Activated CD8-positive, alpha-beta memory T cell treated with anti-CD3 and anti-CD28 coated beads, Interleukin-2, amount 10 ng/mL, durations not matched to agents 7 days and 5 days (primary cell): ENCODE data around the gene ZMYND8. TPM values are rescaled to one million over a fixed set of nuclear protein-coding genes. Genes with fewer than 3 reads are reported as not detected.
"Not testable (repeated sequence)": the region's sequence is repeated elsewhere in the genome, so short reads cannot be mapped to it uniquely, and the experiment has no call there.

Source experiments
- ATAC-seq: fragments of 150-1000 bp; cut with Tn5 transposase; one replicate; pipeline ENCODE4 v1.10.0; 2021; ENCODE audit warnings: moderate library complexity
- CTCF ChIA-PET: fragments of 350-600 bp; sonication (Branson Sonifier 250); formaldehyde crosslinking; loops from one replicate; lab custom pipeline; 2021; ENCODE audit warnings: antibody characterized with exemption; lab: Charles Lee
- DNase-seq: peaks from one replicate; pipeline ENCODE4 v3.0.0-alpha.2; 2020
- H3K27ac Mint-ChIP-seq: one replicate; pipeline ENCODE4 v1.8.0; 2021; ENCODE audit warnings: mild to moderate bottlenecking, mixed read lengths
- H3K27me3 Mint-ChIP-seq: one replicate; pipeline ENCODE4 v1.8.0; 2021; ENCODE audit warnings: mixed read lengths
- H3K36me3 Mint-ChIP-seq: one replicate; pipeline ENCODE4 v1.8.0; 2021; ENCODE audit warnings: mild to moderate bottlenecking, mixed read lengths
- H3K4me1 Mint-ChIP-seq: one replicate; pipeline ENCODE4 v1.8.0; 2021; ENCODE audit warnings: mixed read lengths
- H3K4me3 Mint-ChIP-seq: one replicate; pipeline ENCODE4 v1.8.0; 2021; ENCODE audit warnings: mild to moderate bottlenecking, moderate library complexity, mixed read lengths
- H3K9me3 Mint-ChIP-seq: one replicate; pipeline ENCODE4 v1.8.0; 2022; ENCODE audit warnings: low read depth, mixed read lengths
- total RNA-seq, 2 experiments: library from RNA; stranded (reverse); gene quantifications; one replicate each; pipeline ENCODE4 v1.2.3, GENCODE V29; 2021

Gene ZMYND8
- total RNA-seq, 2 experiments from 2014 or later = 39.4 to 45.2 TPM

DNA sequence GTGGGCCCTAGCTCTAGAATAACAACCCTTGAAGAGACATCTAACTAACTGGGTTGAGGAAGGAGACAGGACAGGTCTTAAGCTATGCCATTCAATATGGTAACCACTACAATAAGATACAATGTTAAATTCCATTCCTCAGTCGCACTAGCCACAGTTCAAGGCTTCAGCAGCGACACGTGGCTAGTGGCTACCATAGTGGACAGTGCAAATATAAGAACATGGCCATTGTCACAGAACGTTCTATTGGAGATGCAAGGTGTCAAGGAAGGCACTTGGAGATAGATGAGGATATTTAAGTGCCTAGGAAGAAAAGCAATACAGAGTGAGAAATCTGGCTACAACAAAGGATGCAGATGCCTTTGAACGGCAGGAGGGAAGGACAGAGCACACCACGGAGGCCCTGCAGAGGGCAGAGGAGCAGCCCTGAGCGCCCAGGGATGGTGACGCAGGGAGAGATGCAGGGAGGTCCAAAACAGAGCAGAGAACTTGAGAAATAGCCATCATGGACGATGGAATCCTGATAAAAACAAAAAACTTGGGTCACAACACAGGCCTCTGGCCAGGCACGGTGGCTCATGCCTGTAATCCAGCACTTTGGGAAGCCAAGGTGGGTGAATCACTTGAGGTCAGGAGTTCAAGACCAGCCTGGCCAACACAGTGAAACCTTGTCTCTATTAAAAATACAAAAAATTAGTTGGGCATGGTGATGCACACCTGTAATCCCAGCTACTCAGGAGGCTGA, 140.7 kb downstream of the ZMYND8 start:
- H3K9me3 Mint-ChIP-seq = no peaks in the 10 kb centered on the region
- no peak overlapping the region for H3K4me3 Mint-ChIP-seq
- H3K36me3 Mint-ChIP-seq = peaks cover 33% of the 10 kb centered on the region
- no peaks in the 10 kb centered on the region for H3K27me3 Mint-ChIP-seq
- CTCF ChIA-PET = interaction anchor here (4.7 kb wide), 1 partner anchor 168 kb away, joined by 24 read pairs; no protein-coding TSS in a partner anchor
- no peak for ATAC-seq
- H3K27ac Mint-ChIP-seq = no peak overlapping the region
- DNase-seq = no peak
- H3K4me1 Mint-ChIP-seq = no peaks in the 10 kb centered on the region

DNA sequence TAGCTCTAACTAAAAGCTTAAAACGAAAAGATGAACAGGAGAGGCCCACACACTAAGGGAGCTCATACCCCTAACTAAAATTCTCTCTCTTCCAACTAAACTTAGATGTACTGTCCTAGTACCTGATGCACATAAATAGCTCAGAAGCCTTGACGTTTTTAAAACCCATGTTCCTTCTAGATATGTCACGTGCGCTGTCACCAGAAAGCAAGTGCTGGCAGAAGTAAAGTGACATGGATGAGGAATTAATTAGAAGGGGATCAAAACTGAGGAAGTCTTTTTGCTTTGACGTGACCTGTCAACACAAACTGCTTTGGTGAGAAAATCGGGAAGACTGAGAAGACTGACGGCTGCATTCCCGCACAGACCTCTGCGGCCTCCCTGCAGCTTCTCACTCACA, 142.5 kb downstream of the ZMYND8 start:
- no peaks in the 10 kb centered on the region for H3K4me1 Mint-ChIP-seq
- no peak for DNase-seq
- ATAC-seq = no peak
- no peaks in the 10 kb centered on the region for H3K27me3 Mint-ChIP-seq
- H3K27ac Mint-ChIP-seq = no peak overlapping the region
- H3K9me3 Mint-ChIP-seq = no peaks in the 10 kb centered on the region
- no peak overlapping the region for H3K4me3 Mint-ChIP-seq
- CTCF ChIA-PET = interaction anchor here (1.2 to 4.7 kb wide), 4 partner anchors 18 to 450 kb away, joined by 3 to 24 read pairs (median 8); no protein-coding TSS in a partner anchor
- peaks cover 26% of the 10 kb centered on the region for H3K36me3 Mint-ChIP-seq

DNA sequence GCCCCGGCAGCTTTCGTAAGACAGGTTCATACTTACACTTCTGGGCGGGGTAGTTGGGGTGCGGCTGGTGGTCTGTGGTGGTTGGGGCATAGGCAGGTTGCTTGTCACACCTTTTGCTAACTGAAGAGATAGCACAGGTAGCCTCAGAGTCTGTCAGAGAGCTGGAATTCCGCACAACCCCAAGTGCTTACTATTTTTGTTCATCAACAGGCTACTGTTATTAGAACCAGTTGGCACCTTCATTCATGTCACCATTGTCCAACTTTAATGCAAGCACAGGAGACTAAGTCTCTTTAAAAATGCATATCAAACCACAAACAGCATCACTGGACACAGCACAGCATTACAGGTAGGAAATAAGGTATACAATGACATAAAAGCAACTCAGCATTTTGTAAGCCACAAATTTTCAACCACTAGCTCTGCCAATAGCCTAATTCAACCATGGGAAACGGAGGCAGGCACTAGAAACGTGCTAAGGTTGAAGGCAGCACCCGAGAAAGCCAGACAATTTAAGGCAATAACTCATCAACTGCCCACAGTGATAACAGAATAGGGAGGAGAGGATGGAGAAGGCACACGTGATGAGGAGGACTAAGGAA, 143.8 kb downstream of the ZMYND8 start:
- CTCF ChIA-PET = interaction anchor here (1.7 to 4.7 kb wide), 2 partner anchors 60 to 171 kb away, joined by 7 to 24 read pairs; no protein-coding TSS in a partner anchor

DNA sequence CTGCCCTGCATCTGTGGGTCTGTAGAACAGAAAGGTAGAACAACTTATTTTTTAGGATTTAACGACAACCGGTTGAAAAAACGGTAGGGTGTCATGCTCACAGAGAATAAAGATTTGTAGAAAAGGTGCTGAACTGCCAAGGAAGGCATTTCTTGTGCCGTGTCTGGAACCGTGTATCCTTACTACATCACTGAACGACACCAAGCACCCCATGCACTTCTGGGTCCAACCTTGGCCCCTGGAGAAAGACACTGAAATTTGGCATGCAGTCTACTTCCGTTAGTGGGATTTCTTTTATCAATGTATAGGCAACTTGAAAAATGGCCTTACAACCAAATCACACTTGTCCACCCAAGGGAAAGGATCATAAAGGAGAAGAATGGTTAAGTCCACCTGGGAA, 145.5 kb downstream of the ZMYND8 start:
- H3K27me3 Mint-ChIP-seq = no peaks in the 10 kb centered on the region
- ATAC-seq = no peak
- no peaks in the 10 kb centered on the region for H3K4me1 Mint-ChIP-seq
- no peak overlapping the region for H3K4me3 Mint-ChIP-seq
- CTCF ChIA-PET = no interaction called here
- DNase-seq = no peak
- peaks cover 12% of the 10 kb centered on the region for H3K36me3 Mint-ChIP-seq
- H3K9me3 Mint-ChIP-seq = no peaks in the 10 kb centered on the region
- no peak overlapping the region for H3K27ac Mint-ChIP-seq

More for the DNA sequence above, 143.8 kb downstream of the ZMYND8 start:
- Mint-ChIP-seq H3K27ac (no peak overlapping the region), H3K9me3 (no peaks in the 10 kb centered on the region), H3K36me3 (peaks cover 18% of the 10 kb centered on the region), H3K27me3 (no peaks in the 10 kb centered on the region), H3K4me1 (no peaks in the 10 kb centered on the region), H3K4me3 (no peak overlapping the region)
- DNase-seq (no peak), ATAC-seq (no peak)

DNA sequence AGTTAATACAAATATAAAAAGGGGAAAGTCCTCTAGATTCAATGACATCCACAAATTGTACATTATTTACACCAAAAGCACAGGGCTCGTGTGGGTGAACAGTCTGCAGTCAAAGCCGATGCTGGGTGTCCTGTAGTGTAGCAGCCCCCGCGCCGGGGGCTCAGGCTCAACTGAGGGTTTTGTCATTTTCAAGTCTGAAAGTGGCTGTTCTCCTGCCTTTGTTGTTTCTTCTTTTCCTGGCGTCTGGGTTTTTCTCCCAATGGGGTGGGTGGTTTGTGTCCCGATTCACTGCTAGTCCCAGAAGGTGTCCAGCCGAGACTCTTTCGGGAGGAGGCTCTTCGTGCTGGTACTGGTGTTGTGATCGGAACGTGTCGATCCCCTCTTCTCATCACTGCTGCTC, 146.0 kb downstream of the ZMYND8 start:
- peaks cover 9% of the 10 kb centered on the region for H3K36me3 Mint-ChIP-seq
- ATAC-seq (no peak), DNase-seq (no peak)
- H3K4me1 Mint-ChIP-seq = peaks cover 4% of the 10 kb centered on the region
- H3K9me3 Mint-ChIP-seq = no peaks in the 10 kb centered on the region
- no peak overlapping the region for H3K4me3 Mint-ChIP-seq
- no peaks in the 10 kb centered on the region for H3K27me3 Mint-ChIP-seq
- H3K27ac Mint-ChIP-seq = no peak overlapping the region
- CTCF ChIA-PET = interaction anchor here (1.7 kb wide), 1 partner anchor 174 kb away, joined by 6 read pairs; no protein-coding TSS in a partner anchor

DNA sequence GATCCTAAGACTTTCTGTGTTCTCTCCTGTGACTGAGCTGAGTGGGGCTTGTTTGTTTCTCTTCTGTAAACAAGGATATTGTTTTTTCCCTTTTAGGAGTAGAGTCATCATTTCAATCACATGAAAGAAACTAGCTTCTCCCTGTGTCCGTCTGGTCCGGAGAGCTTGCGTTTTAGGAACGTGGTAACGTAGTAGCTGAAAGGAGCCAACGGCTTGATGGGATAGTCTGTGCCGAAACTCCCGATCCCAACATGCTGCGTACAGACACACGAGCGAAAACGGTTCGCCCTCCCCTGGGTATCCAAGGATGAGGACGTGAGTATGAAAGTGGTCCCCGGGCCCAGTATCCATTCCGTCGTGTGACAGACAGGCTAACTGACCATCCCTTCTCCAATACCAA, 146.5 kb downstream of the ZMYND8 start:
- ATAC-seq (no peak), DNase-seq (no peak)
- no peak overlapping the region for H3K27ac Mint-ChIP-seq
- no peaks in the 10 kb centered on the region for H3K9me3 Mint-ChIP-seq
- no peak overlapping the region for H3K4me3 Mint-ChIP-seq
- peaks cover 5% of the 10 kb centered on the region for H3K4me1 Mint-ChIP-seq
- peaks cover 9% of the 10 kb centered on the region for H3K36me3 Mint-ChIP-seq
- CTCF ChIA-PET = interaction anchor here (0.7 to 1.7 kb wide), 3 partner anchors 9 to 174 kb away, joined by 3 to 6 read pairs (median 3); no protein-coding TSS in a partner anchor
- no peaks in the 10 kb centered on the region for H3K27me3 Mint-ChIP-seq

DNA sequence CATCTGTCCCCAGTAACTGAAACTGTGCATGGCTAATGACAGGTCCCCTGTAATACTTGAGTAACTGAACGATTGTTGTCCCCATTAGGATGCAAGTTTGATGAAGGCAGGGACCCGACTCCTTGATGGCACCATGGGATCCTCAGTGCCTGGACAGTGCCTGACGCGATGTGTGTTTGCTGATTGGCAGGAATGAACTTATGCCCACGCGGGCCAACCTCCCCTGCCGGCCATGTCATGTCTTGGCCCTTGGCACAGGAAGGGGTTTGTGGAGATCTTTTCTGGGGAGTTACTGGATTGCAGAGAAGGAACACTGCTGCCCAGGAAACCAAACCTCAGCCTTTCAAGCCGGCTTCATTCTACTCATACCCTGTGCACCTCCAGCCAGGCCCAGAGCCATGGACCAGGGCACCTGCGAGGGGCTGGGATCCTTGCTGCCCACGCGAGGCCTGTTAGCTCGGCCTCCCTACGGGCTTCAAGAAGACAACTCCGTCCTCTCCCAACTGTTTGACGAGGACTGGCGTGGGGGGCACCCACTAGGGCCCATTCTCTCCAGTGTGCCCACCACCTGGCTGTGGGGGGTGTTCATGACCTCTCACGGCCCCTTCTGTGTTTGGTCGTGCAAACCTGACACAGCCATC, 147.8 kb downstream of the ZMYND8 start:
- Mint-ChIP-seq H3K36me3 (peaks cover 9% of the 10 kb centered on the region), H3K27me3 (no peaks in the 10 kb centered on the region), H3K4me3 (no peak overlapping the region), H3K4me1 (peaks cover 5% of the 10 kb centered on the region), H3K9me3 (no peaks in the 10 kb centered on the region), H3K27ac (no peak overlapping the region)
- CTCF ChIA-PET = interaction anchor here (1.7 to 5.1 kb wide), 2 partner anchors 174 to 175 kb away, joined by 6 to 79 read pairs; no protein-coding TSS in a partner anchor
- ATAC-seq = no peak
- DNase-seq = no peak

DNA sequence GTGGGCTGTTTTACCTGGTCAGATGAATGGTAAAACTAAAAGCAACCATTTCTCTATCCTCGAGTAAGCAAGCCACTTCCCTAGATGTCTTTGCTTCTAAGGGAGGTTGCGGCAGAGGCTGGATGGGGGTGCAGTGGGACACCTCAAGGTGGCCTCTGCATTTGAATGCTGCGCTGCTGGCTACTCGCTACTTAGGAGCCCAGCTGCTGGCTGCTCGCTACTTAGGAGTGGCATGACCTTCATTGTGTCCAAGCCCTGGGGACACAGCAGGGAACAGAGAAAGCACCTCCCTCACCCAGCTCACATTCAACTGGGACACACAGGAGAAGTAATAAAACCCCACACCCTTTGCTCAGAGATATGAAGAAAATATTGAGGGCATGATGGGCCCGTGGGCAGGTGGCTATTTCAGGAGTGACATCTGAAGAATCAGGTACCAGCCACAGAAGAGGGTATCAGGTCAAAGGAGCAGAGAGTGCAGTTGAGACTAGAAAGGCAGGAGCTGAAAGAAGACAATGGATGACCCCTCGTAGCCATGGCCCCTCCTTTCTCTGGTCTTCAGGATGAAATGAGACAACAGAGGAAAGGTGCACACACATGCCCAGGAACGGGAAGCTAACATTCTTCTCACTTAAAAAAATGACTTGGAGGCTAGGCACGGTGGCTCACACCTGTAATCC, 149.4 kb downstream of the ZMYND8 start:
- Mint-ChIP-seq H3K27me3 (no peaks in the 10 kb centered on the region), H3K4me3 (no peak overlapping the region), H3K27ac (peak overlapping the region; percentile 34), H3K36me3 (peaks cover 9% of the 10 kb centered on the region), H3K9me3 (no peaks in the 10 kb centered on the region), H3K4me1 (peaks cover 5% of the 10 kb centered on the region)
- no peak for ATAC-seq
- DNase-seq = no peak
- CTCF ChIA-PET = interaction anchor here (1.6 to 5.1 kb wide), 4 partner anchors 10 to 176 kb away, joined by 3 to 79 read pairs (median 11); no protein-coding TSS in a partner anchor

GRCh38 chr20:47206552-47206951, 149.9 kb downstream of the ZMYND8 start:
- H3K4me3 Mint-ChIP-seq, H3K27me3 Mint-ChIP-seq, H3K27ac Mint-ChIP-seq, H3K4me1 Mint-ChIP-seq, H3K36me3 Mint-ChIP-seq, DNase-seq, ATAC-seq, H3K9me3 Mint-ChIP-seq: not testable (repeated sequence)
- CTCF ChIA-PET = interaction anchor here (1.2 to 5.1 kb wide), 8 partner anchors 10 to 185 kb away, joined by 3 to 79 read pairs (median 4); no protein-coding TSS in a partner anchor

DNA sequence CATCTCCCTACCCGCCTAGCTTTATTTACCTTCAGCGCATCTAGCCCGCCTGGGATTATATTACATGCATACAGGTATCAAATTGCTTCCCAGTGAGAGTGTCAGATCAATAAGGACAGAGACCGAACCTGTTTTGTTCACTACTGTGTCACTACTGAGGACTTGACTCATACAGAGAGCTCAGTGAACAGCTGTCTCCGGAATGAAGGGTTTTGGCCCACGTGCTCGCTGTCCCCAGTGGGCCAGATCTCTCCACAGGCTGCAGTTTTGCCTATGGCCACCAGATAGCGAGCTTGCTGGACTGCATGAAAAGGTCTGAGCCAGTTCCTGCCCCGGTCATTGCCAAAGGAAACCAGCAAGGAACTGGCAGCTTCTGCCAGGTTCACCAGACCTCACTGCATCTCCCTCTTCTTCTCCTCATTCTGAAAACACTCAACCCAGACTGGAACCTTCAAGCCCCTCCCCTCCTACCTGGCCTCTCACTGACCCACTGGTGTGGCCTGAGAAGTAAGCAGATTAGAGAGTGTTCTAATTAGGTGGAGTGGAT, 150.8 kb downstream of the ZMYND8 start:
- DNase-seq (peak; percentile 79), ATAC-seq (peak; percentile 81)
- Mint-ChIP-seq H3K27me3 (no peaks in the 10 kb centered on the region), H3K36me3 (peaks cover 9% of the 10 kb centered on the region), H3K4me3 (no peak overlapping the region), H3K9me3 (no peaks in the 10 kb centered on the region), H3K4me1 (peaks cover 5% of the 10 kb centered on the region), H3K27ac (peak overlapping the region; percentile 5)
- CTCF ChIA-PET = interaction anchor here (0.7 to 5.1 kb wide), 17 partner anchors 9 to 488 kb away, joined by 3 to 79 read pairs (median 4); no protein-coding TSS in a partner anchor

GRCh38 chr20:47204850-47205122, 151.7 kb downstream of the ZMYND8 start:
- ATAC-seq, H3K27me3 Mint-ChIP-seq, H3K4me3 Mint-ChIP-seq, H3K27ac Mint-ChIP-seq, H3K36me3 Mint-ChIP-seq, H3K9me3 Mint-ChIP-seq, H3K4me1 Mint-ChIP-seq, DNase-seq: not testable (repeated sequence)
- CTCF ChIA-PET = interaction anchor here (0.7 to 5.1 kb wide), 8 partner anchors 8 to 187 kb away, joined by 3 to 79 read pairs (median 4); no protein-coding TSS in a partner anchor

DNA sequence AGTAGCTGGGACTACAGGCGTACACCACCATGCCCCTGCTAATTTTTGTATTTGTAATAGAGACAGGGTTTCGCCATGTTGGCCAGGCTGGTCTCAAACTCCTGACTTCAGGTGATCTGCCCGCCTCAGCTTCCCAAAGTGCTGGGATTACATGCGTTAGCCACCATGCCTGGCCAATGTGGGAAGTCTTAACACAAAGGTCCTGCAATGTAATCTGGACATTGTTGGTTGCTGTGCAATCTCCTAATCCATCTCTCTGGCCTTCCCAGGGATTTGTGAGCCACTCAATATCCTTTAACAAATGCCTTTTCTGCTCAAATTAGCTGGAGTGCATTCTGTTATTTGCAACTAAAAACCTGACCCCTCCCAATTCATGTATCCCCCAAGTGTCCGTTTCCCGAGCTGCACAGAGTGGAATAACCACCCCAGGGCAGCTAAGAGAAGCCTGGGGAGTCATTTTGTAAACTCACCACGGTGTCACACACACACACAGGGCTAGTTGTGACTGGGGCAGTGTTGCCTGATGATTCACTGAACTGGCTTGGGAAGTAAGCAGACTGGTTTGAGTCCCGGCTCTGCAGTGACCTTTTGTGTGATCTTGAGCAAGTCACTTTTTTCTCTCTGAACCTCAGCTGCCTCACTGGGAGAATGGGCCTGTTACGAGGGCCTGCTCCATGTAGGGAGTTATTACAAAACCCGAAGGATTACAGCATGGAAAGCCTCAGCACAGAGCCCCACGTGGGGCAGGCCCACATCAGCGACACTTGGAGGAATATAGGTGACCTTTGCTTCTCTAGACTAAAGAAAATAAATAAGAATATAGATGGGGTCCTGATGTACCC, 152.3 kb downstream of the ZMYND8 start:
- Mint-ChIP-seq H3K27me3 (no peaks in the 10 kb centered on the region), H3K4me1 (peaks cover 5% of the 10 kb centered on the region), H3K4me3 (no peak overlapping the region), H3K27ac (no peak overlapping the region), H3K9me3 (no peaks in the 10 kb centered on the region), H3K36me3 (peaks cover 2% of the 10 kb centered on the region)
- no peak for ATAC-seq
- CTCF ChIA-PET = interaction anchor here (1.6 to 5.1 kb wide), 5 partner anchors 7 to 178 kb away, joined by 4 to 79 read pairs (median 5); no protein-coding TSS in a partner anchor
- DNase-seq = no peak
